AG20443 (cell line): ENCODE data around the gene LMAN2.
"Not testable (repeated sequence)": the region's sequence is repeated elsewhere in the genome, so short reads cannot be mapped to it uniquely, and the experiment has no call there.

Experiments used
- DNase-seq: peaks from one replicate; pipeline ENCODE4 v3.0.0; 2012; ENCODE audit warnings: low spot score, mixed read lengths

Gene LMAN2

DNA sequence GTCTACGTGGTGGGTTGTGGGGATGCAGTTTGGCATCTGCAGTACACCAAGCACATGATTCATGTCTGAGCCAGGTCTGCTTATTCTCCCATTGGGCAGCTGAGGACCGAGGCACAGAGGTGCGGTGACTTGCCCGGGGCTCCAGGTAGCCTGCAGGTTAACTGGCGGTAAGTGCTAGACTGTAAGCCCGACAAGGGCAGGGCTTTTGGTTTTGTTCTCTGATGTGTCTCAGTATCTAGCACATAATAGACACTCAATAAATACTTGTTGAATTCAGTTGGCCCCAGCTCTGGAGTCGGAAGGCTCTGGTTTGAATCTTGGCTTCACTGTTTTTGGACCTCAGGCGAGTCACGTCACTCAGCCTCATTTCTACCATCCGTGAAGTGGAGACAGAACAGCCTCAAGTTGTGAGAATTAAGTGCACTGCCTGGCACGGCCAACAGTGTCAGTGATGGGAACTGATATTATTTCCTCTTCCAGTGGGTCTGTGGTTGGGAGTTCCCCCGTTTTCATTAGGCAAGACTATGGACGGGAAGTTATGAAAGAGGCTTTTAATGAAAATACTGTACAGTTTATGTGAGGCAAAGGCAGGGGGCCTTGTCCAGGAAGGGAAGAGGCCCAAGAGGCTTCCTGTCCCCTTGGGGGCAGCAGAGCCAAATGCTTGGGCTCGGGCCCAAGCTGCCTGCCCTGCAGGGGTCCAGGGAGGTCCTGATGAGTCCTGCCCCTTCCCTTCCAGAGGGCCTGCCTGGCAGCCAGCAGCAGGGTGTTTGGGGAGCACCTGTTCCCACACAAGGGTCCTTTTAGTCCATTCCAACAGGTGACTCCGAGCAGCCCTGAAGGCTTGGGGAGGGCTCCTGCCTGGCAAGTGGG, 44.6 kb downstream of the LMAN2 start:
- DNase-seq: no peak

DNA sequence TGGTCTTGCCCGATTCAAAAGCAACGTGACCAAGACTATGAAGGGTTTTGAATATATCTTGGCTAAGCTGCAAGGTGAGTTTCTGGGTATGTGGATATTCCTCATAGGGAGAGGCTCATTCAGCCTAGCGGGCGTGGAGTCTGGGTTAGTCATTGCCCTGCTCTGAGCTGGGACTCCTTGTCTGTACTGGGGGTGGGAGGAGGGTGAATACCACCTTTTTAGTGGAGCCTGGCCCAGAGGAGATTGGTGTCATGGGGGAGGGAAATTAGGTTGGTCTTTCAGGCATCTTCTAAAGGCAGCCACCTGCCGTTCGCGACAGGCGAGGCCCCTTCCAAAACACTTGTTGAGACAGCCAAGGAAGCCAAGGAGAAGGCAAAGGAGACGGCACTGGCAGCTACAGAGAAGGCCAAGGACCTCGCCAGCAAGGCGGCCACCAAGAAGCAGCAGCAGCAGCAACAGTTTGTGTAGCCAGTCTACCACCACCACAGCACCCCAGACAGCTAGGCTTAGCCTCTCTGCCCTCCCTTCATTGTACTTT, 45.3 kb downstream of the LMAN2 start:
- not testable (repeated sequence) for DNase-seq

DNA sequence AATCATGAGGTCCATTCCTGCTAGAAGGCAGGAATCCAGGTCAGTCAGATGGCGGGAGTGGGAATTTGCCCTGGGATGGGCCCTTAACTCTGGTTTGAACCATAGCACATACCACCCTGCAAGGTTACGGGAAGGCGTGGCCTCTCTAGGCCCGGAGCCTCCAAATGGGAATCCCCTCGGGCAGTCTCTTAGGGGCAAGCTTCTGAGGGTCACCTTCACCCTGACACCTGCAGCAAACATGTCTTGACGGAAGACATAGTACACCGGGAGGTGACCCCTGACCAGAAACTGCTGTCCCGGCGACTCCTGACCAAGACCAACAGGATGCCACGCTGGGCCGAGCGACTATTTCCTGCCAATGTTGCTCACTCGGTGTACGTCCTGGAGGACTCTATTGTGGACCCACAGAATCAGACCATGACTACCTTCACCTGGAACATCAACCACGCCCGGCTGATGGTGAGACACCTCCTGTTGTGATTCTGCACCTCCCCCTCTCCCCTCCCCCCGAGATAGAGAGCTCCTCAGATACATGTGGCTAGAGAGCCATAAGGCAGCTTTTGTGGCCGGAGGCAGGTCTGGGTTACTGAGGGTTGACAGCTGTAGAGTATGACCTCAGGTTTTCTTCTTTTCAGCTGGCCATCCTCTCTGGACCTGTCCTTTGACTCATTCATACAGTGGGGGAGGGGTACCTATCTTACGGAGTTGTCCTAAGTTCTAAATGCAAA, 46.9 kb downstream of the LMAN2 start:
- DNase-seq: peak; percentile 20

DNA sequence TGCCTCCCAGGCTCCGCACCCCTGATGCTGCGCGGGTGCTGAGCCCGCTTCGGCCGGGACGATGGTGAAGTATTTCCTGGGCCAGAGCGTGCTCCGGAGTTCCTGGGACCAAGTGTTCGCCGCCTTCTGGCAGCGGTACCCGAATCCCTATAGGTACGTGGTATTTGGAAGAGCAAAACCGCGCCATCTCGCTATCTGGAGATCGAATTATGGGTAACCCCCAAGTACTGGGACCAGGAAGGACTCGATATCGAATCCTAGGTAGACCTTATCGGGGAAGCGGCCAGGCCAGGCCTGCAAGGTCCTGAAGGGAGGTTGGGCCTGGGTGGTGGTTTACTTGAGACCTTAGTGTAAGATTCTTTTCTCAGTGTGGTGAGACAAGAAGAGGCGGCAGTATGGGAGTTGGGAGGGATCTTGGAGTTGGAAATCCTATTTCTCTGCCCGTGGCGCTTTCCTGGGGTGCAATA, 47.5 kb downstream of the LMAN2 start:
- no peak for DNase-seq

DNA sequence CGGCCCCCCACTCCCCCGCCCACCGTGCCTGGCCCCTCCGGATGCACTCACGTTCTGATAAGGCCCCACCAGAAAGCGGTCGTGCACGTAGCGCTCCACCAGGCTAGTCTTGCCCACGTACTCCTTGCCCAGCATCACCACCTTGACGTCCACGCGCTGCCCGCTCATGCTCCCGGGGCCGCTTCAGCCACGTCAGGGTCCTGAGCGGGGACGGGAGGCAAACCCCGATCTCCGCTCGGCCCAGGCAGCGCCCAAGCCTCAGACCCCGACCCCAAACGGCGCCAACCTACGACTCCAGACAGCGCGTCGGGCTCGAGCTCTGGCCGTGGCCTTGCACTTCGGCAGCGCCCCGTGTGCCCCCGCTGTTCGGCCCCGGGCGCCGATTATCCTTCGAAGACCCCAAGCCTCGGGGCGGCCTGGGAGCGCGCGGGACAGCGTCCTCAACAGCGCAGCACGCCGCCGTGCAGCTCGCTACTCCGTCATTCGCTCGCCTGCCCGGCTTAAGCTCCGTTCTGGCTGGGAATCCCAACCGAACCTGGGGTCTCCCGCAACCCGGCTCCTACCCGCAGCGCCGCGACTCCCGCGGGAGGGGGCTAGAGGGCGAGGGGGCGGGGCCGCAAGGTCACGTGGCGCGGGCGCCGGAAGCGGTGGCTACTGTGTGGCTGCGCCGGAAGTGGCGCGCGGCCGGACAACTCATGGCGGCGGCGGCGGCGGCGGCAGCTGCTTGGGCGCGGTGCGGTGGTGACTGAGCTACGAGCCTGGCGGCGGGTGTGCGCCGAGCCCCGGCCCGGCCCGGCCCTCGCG, 48.1 kb downstream of the LMAN2 start, which contains the start of the genes PRELID1 and RAB24:
Gene PRELID1 (plus strand): TSS at position 679 of the 804 bp plus-strand sequence. CDS start 187 bp downstream, outside the sequence.
Gene RAB24 (minus strand): TSS at position 599 of the 804 bp plus-strand sequence. CDS start 431 bp downstream, at position 168.
- DNase-seq: peak; percentile 96

DNA sequence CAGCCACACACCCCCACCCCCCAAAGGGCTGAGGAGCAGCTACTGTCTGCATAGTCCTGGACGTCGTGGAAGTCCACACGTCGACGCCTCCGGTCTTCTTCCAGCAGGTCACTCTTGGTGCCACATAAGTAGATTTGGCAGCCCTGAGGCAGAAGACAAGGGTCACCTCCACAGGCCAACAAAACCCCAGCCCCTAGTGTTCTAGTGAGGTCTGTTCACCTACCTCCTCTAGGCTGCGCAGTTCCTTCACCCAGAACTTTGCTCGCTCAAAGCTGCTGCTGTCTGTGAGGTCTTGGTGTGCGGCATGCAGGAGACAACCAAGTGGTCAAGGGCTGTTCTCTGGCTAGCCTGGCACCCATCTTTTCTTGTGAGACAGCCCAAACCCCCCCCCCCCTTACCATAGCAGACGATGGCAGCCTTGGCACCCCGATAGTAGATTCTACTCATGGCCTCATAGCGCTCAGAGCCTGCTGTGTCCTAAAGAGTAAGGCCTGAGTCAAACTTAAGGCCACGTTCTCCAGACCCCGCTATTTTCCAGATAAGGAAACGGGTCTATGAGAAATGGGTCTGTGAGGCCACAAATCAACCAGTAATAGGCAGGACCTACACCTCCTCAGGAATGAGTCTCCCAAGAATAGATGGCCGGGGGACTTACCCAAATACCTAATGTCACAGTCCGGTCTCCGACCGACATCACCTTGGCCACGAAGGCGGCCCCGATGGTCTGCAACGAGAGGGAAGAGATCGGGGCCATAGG, 48.9 kb downstream of the LMAN2 start:
- peak; percentile 41 for DNase-seq

DNA sequence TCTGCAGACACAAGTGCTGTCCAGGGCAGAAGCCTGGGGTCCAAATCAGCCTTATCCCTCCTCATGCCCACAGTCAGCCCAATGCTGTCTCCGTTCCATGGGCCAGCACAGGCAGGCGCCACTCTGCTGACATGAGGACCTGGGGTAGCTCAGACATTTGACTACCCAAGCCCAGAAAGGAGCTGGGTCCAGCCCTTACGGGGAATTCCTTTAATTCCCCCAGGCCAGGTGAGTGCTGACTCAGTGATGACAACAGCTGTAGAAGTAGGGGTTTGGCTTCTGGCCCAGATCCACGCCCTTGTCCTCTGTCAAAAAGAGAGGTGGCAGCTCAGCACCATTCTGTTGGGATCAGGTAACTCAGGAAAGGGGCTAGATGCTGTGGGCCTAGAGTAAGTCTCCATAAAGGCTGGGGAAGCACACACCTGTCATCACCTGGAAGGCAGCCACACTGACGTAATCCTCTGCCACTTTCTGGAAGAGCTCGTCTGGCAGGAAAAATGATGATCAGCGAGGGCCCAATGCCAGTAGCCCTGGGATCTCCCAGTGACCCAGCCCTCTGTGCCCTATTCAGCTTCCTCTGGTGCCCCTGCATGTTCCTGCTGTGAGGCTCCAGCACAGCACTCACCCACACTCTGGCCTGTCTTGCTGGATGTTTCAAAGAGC, 49.8 kb downstream of the LMAN2 start:
- no peak for DNase-seq

DNA sequence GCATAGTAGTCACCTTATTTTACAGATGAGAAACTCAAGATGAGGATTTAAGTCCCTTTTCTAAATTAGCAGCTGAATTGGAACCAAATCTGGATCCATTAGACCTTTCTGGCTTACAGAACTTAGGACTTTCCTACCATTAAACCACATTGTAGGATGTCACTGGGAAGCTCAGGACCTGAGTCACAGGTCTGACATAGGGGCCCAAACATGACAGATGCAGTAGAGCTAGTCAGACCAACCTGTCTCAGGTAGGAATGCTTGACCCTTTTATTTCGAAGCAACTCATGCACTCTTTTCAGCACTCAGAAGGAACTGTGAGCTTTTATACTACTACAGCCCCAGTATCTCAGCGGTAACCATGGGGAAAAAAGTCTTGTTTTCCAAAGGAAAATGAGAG, 50.5 kb downstream of the LMAN2 start:
- no peak for DNase-seq

DNA sequence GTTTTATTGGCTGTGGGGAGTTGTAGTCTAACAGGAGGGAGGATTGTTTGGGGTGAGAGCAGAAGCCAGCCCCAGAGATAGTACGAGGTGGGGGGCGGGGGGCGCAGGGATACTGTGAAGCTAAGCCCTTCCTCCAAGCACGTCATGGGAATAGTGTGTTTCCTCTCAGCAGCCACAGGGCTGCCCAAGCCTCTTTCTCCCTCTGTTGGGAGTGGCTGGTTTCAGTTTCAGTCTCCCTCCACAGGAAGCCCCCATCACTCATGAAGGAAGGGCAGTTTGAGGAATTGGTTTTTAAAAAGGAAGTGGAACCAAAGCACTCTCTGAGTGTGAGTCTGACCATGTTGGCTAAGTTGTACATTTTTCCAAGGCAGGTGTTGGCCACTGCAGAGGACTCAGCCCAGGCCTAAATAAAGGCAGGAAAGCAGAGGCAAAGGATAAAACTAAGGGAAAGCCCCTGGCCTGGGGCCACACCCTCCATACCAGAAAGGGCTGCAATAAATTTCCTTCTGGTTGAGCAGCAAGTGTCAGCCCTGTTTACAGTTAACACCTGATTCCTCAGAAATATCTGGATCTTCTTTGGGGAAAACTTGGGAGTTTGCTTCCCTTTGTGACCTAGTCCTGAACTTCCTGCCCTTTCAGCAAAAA, 51.1 kb downstream of the LMAN2 start:
- DNase-seq: peak; percentile 65

DNA sequence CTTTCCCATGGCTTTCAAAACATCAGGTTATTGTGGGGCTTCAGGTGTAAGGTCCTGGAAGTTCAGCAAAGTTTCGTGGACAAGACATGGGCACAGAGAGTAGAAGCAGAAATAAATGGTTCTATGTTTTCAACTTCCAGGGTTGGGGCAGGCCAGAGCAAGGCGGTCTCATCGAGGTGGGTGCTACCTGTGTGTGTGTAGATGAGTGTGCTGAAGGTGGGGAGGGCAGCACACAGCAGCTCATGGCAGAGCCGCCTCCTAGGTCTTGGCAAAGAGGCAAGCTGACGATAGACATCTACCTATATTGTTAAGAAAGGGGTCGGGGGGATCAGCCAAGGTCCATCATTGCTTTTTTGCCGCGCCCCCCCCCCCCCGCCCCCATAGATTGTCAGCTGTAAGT, 51.8 kb downstream of the LMAN2 start:
- DNase-seq: no peak

DNA sequence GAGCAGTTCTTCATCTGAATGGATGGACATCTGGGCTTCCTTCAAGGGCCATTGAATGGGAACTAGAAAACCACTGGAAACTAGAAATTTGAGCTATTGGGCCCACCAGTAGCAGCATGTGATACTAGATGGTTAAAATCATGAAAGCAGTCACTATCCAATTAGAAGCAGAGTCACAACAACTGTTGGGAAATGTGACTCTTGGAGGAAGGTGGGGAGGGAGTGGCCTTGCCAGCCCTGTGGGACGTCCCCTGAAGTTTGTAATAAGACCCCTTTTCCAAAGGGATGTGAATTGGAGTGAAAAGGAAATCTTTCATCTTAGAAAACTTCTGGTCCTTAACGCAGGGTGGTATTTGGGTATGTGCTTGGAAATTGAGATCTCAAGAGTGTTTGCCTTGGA, 53.5 kb downstream of the LMAN2 start:
- DNase-seq: no peak

DNA sequence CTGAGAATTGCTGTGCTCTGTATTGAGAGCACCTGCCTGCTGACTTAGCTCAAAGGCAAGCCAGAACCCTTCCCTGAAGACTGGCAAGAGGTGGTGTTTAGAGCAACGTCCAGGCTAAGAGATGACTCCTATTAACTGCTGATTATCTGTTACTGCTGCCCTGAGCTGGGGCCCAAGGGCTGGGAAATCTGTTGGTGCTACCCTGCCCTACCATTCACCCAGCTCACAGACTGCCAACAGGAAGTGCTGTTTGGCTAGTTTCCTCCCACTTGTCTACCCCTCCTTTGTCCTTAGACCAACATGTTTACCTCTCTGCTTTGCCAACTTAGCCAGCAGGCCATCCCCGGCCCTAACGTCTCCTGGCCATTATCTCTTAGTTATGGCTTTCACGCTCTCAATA, 54.9 kb downstream of the LMAN2 start:
- no peak for DNase-seq

DNA sequence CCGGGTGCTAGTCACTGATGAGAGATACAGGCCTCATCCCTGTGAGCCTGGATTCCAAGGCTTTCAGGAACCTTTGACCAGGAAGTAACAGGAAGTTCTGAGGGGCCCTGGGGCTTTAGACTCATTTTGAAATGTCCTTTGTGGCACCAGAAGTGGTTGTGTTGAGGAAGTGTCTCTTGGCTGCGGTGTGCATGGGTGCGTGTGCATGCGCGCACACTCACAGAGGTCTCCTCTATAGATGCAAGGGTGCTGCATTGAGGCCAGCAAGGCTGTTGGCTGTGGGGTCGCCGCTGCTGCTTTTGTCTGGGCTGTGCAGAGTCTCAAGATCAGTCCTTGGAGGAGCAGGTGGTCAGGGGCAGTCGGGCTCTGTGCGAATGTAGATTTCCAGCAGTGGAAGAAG, 55.5 kb downstream of the LMAN2 start:
- DNase-seq: no peak

DNA sequence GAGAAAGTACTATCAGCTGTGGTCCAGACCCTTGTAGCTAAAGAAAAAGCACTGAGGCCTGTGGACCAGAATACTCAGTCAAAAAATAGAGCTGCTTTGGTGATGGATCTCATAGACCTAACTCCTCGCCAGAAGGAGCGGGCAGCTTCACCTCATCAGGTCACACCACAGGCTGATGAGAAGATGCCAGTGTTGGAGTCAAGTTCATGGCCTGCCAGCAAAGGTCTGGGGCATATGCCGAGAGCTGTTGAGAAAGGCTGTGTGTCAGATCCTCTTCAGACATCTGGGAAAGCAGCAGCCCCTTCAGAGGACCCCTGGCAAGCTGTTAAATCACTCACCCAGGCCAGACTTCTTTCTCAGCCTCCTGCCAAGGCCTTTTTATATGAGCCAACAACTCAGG, 56.8 kb downstream of the LMAN2 start:
- no peak for DNase-seq

DNA sequence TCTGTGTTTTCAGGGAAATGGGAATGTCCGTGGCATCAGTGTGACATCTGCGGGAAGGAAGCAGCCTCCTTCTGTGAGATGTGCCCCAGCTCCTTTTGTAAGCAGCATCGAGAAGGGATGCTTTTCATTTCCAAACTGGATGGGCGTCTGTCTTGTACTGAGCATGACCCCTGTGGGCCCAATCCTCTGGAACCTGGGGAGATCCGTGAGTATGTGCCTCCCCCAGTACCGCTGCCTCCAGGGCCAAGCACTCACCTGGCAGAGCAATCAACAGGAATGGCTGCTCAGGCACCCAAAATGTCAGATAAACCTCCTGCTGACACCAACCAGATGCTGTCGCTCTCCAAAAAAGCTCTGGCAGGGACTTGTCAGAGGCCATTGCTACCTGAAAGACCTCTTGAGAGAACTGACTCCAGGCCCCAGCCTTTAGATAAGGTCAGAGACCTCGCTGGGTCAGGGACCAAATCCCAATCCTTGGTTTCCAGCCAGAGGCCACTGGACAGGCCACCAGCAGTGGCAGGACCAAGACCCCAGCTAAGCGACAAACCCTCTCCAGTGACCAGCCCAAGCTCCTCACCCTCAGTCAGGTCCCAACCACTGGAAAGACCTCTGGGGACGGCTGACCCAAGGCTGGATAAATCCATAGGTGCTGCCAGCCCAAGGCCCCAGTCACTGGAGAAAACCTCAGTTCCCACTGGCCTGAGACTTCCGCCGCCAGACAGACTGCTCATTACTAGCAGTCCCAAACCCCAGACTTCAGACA, 57.5 kb downstream of the LMAN2 start:
- no peak for DNase-seq

DNA sequence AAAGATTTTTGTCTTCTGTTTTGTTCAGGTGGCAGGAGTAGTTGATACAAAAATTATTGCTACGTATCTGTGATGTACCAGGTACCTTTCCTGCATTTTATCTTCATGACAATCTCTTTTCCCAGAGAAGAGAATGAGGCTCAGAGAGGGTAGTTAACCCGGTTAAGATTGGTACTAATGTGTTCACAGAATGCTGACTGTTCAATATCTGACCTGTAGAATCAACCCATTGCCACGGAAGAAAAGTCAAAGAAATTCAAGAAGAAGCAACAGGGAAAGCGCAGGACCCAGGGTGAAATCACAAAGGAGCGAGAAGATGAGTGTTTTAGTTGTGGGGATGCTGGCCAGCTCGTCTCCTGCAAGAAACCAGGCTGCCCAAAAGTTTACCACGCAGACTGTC, 59.7 kb downstream of the LMAN2 start:
- DNase-seq: no peak

DNA sequence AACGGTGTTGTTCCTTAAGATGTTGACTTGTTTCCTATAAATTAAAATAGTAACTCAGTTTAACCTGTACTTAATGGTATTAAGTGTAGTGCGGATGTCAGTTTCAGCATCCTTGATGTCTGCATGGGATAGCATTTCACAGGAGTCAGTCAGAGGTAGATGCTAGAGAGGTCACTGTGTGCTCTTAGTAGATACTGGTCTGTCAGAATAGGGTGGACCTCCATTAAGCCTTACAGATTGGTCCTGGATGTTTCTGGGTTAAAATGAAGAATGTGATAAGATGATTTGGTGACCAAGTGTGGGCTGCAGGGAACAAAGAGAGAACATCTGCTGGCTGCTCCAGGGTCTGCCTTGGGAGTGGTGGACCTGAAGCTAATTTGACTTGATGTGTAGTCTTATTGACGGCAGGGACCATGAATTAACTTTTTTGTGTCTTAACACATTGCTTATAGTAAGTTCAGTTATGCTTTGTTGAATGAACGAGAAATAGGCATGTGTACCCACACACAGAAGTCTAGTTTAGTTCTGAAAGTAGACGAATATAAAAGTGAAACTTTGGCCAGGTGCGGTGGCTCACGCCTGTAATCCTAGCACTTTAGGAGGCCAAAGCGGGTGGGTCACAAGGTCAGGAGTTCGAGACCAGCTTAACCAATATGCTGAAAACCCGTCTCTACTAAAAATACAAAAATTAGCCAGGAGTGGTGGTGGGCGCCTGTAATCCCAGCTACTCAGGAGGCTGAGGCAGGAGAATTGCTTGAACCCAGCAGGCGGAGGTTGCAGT, 60.5 kb downstream of the LMAN2 start:
- DNase-seq: no peak

DNA sequence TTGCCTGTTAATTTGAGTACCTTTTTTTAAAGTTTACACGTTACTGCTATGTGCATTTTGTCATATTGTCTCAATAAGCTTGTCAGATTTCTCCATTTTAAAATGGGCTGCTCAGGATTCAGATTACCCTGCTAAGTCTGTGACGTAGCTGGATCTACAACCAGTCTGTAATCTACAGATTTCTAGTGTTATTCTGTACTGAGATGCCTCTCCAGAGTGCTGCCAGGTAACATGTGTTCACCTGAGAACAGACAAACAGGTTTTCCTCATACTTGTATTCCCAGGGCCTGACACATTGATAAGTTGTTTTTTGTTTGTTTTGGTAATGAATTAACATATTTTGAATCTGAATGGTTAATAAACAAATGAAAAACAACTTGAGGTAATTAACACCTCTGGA, 63.3 kb downstream of the LMAN2 start:
- no peak for DNase-seq
